A673 (cell line): ENCODE data around the gene HECW1.

Experiments used
- CTCF ChIP-seq: fragments of 300-800, 200-600 bp; sonication (generic); conservative IDR thresholded peaks from 2 replicates; pipeline ENCODE4 v1.5.1; 2017; ENCODE audit warnings: low read depth, mild to moderate bottlenecking, antibody characterized with exemption, low read length, moderate library complexity, mixed read lengths
- EZH2 ChIP-seq: fragments of 200-600 bp; sonication (generic); IDR thresholded peaks from 2 replicates; pipeline ENCODE4 v1.6.1; 2017; ENCODE audit warnings: borderline replicate concordance, low read depth, mild to moderate bottlenecking, mixed read lengths, antibody characterized with exemption, low read length; ENCODE audit not compliant: poor library complexity, severe bottlenecking

- TF ChIP-seq CTCF, result no peak
- TF ChIP-seq EZH2, result no peak
Measured at GRCh38 chr7:43137811-43138210, 25.4 kb downstream of the HECW1 start.
